Measurements from ENCODE around the gene TIMM22. TPM values are rescaled to one million over a fixed set of nuclear protein-coding genes. Genes with fewer than 3 reads are reported as not detected.

Gene TIMM22
- total RNA-seq, 6 experiments from 2014 or later: 16.8 to 21.5 (median 18.2) TPM

GRCh38 chr17:1037238-1037879 is 40.4 kb downstream of the TIMM22 start:
- peaks cover 3% of the 10 kb centered on the region; the same call in 1 of the 2 replicates for H3K9me3 Mint-ChIP-seq
- TF ChIP-seq, protein P1, sequence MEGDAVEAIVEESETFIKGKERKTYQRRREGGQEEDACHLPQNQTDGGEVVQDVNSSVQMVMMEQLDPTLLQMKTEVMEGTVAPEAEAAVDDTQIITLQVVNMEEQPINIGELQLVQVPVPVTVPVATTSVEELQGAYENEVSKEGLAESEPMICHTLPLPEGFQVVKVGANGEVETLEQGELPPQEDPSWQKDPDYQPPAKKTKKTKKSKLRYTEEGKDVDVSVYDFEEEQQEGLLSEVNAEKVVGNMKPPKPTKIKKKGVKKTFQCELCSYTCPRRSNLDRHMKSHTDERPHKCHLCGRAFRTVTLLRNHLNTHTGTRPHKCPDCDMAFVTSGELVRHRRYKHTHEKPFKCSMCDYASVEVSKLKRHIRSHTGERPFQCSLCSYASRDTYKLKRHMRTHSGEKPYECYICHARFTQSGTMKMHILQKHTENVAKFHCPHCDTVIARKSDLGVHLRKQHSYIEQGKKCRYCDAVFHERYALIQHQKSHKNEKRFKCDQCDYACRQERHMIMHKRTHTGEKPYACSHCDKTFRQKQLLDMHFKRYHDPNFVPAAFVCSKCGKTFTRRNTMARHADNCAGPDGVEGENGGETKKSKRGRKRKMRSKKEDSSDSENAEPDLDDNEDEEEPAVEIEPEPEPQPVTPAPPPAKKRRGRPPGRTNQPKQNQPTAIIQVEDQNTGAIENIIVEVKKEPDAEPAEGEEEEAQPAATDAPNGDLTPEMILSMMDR (IDR thresholded peaks at IDR 0.05): no peak
- no peak overlapping the region for H3K27ac Mint-ChIP-seq
- peaks cover under 1% of the 10 kb centered on the region; the same call in 1 of the 2 replicates for H3K27me3 Mint-ChIP-seq (ENCODE audit: insufficient read depth)
- no peak overlapping the region for H3K4me3 Mint-ChIP-seq
- no peak for DNase-seq
- peaks cover 8% of the 10 kb centered on the region for H3K36me3 Mint-ChIP-seq (ENCODE audit: low read depth)
- no peaks in the 10 kb centered on the region for H3K4me1 Mint-ChIP-seq (ENCODE audit: low read depth)

- DNase-seq: no peak
- H3K4me3 Mint-ChIP-seq: no peak overlapping the region
- H3K9me3 Mint-ChIP-seq: peaks cover 4% of the 10 kb centered on the region; the same call in 1 of the 2 replicates
- no peak overlapping the region for H3K27ac Mint-ChIP-seq
- H3K27me3 Mint-ChIP-seq (ENCODE audit: insufficient read depth): peaks cover 2% of the 10 kb centered on the region; the same call in 1 of the 2 replicates
- H3K36me3 Mint-ChIP-seq (ENCODE audit: low read depth): peaks cover 14% of the 10 kb centered on the region
- TF ChIP-seq, protein P1 (IDR thresholded peaks at IDR 0.05): no peak
- no peaks in the 10 kb centered on the region for H3K4me1 Mint-ChIP-seq (ENCODE audit: low read depth)
These were observed 41.7 kb downstream of the TIMM22 start for GRCh38 chr17:1038459-1039122.

GRCh38 chr17:1039123-1039507 is 42.2 kb downstream of the TIMM22 start:
- TF ChIP-seq, protein P1 (IDR thresholded peaks at IDR 0.05): no peak
- H3K36me3 Mint-ChIP-seq (ENCODE audit: low read depth): peaks cover 14% of the 10 kb centered on the region

GRCh38 chr17:1039511-1040215 is 42.7 kb downstream of the TIMM22 start:
- DNase-seq: no peak
- Mint-ChIP-seq H3K4me3 (no peak overlapping the region), H3K27ac (no peak overlapping the region)

More at GRCh38 chr17:1039123-1039507, 42.2 kb downstream of the TIMM22 start:
- no peak overlapping the region for H3K27ac Mint-ChIP-seq
- H3K4me3 Mint-ChIP-seq: no peak overlapping the region
- peaks cover 4% of the 10 kb centered on the region; the same call in 1 of the 2 replicates for H3K9me3 Mint-ChIP-seq
- no peaks in the 10 kb centered on the region for H3K4me1 Mint-ChIP-seq (ENCODE audit: low read depth)
- DNase-seq: no peak
- H3K27me3 Mint-ChIP-seq (ENCODE audit: insufficient read depth): peaks cover 2% of the 10 kb centered on the region; the same call in 1 of the 2 replicates

GRCh38 chr17:1040216-1040600 is 43.3 kb downstream of the TIMM22 start:
- no peak for DNase-seq
- peaks cover 14% of the 10 kb centered on the region for H3K36me3 Mint-ChIP-seq (ENCODE audit: low read depth)
- H3K4me1 Mint-ChIP-seq (ENCODE audit: low read depth): no peaks in the 10 kb centered on the region
- TF ChIP-seq, protein P1 (IDR thresholded peaks at IDR 0.05): no peak
- H3K27me3 Mint-ChIP-seq (ENCODE audit: insufficient read depth): peaks cover 2% of the 10 kb centered on the region; the same call in 1 of the 2 replicates
- H3K9me3 Mint-ChIP-seq: peaks cover 4% of the 10 kb centered on the region; the same call in 1 of the 2 replicates
- H3K27ac Mint-ChIP-seq: no peak overlapping the region
- no peak overlapping the region for H3K4me3 Mint-ChIP-seq

More at GRCh38 chr17:1039511-1040215, 42.7 kb downstream of the TIMM22 start:
- TF ChIP-seq, protein P1 (IDR thresholded peaks at IDR 0.05): no peak
- peaks cover 14% of the 10 kb centered on the region for H3K36me3 Mint-ChIP-seq (ENCODE audit: low read depth)
- H3K4me1 Mint-ChIP-seq (ENCODE audit: low read depth): no peaks in the 10 kb centered on the region
- H3K9me3 Mint-ChIP-seq: peaks cover 4% of the 10 kb centered on the region; the same call in 1 of the 2 replicates
- H3K27me3 Mint-ChIP-seq (ENCODE audit: insufficient read depth): peaks cover 2% of the 10 kb centered on the region; the same call in 1 of the 2 replicates

All from HFFc6 (cell line).